ACC112 (cell line): Measurements from ENCODE around the gene PRRT2.

Source experiments
- H2AFZ ChIP-seq: fragments of 200-600 bp; sonication (generic); one replicate; pipeline ENCODE4 v1.6.0; 2017; ENCODE audit warnings: antibody characterized with exemption, low read length; ENCODE audit not compliant: unreplicated experiment
- H3K27ac ChIP-seq: fragments of 200-600 bp; sonication (generic); 2 replicates; pipeline ENCODE4 v1.5.1; 2014; ENCODE audit warnings: low read depth, mild to moderate bottlenecking, antibody characterized with exemption, low read length, moderate library complexity
- H3K27me3 ChIP-seq: fragments of 200-600 bp; sonication (generic); 2 replicates; pipeline ENCODE4 v1.6.1; 2014; ENCODE audit warnings: mild to moderate bottlenecking, antibody characterized with exemption, low read length, moderate library complexity, mixed read lengths; ENCODE audit not compliant: insufficient read depth
- H3K36me3 ChIP-seq: fragments of 200-600 bp; sonication (generic); 2 replicates; pipeline ENCODE4 v1.6.1; 2016; ENCODE audit warnings: mild to moderate bottlenecking, antibody characterized with exemption, low read length, moderate library complexity, mixed read lengths; ENCODE audit not compliant: insufficient read depth
- H3K4me1 ChIP-seq: fragments of 200-600 bp; sonication (generic); one replicate; pipeline ENCODE4 v1.6.1; 2016; ENCODE audit warnings: low read length, mixed read lengths; ENCODE audit not compliant: insufficient read depth, unreplicated experiment, control insufficient read depth
- H3K4me3 ChIP-seq: fragments of 200-600 bp; sonication (generic); 2 replicates; pipeline ENCODE4 v1.5.1; 2014; ENCODE audit warnings: mild to moderate bottlenecking, low read depth, low read length
- H3K79me2 ChIP-seq: fragments of 200-600 bp; sonication (generic); one replicate; pipeline ENCODE4 v1.6.0; 2016; ENCODE audit warnings: low read length; ENCODE audit not compliant: control insufficient read depth, unreplicated experiment, insufficient read depth

PRRT2 gene

GRCh38 chr16:29854520-29855100, 42.6 kb downstream of the PRRT2 start:
- no peak overlapping the region for H2AFZ ChIP-seq
- no peaks in the 10 kb centered on the region for H3K36me3 ChIP-seq
- no peaks in the 10 kb centered on the region for H3K79me2 ChIP-seq
- no peak overlapping the region for H3K4me3 ChIP-seq
- H3K4me1 ChIP-seq = peaks cover 15% of the 10 kb centered on the region
- no peaks in the 10 kb centered on the region for H3K27me3 ChIP-seq
- H3K27ac ChIP-seq = no peak overlapping the region

- Histone ChIP-seq H3K27me3 (no peaks in the 10 kb centered on the region), H3K4me1 (peaks cover 19% of the 10 kb centered on the region), H3K79me2 (peaks cover 9% of the 10 kb centered on the region), H2AFZ (no peak overlapping the region), H3K36me3 (no peaks in the 10 kb centered on the region; the same call in 1 of the 2 replicates), H3K27ac (peak overlapping the region; percentile 36), H3K4me3 (no peak overlapping the region)
Measured at GRCh38 chr16:29857133-29857760, 45.3 kb downstream of the PRRT2 start.

- H3K27ac ChIP-seq = no peak overlapping the region
- peaks cover 19% of the 10 kb centered on the region for H3K4me1 ChIP-seq
- no peaks in the 10 kb centered on the region for H3K27me3 ChIP-seq
- H2AFZ ChIP-seq = no peak overlapping the region
- H3K4me3 ChIP-seq = no peak overlapping the region
- H3K79me2 ChIP-seq = peaks cover 15% of the 10 kb centered on the region
- H3K36me3 ChIP-seq = no peaks in the 10 kb centered on the region; the same call in 1 of the 2 replicates
Measured at GRCh38 chr16:29858149-29858849, 46.3 kb downstream of the PRRT2 start.

DNA sequence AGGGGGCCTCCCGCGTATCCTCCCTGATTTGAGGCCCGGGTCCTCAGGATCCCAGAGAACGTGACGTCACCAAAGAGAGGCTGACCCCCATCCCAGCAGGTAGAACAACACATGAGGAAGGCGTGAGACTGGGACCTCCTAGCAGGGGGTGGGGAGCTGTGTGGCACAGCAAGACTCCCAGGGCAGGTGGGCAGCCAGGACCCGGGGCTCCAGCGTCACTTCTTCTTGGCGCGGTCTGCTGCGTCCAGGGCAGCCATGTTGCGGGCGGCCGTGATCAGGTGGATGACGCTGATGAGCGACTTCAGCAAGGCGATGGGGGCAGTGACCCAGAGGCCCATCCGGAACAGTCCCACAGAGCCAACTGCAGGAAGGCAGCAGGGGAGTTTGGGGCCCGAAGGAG, 47.0 kb downstream of the PRRT2 start:
- Histone ChIP-seq H3K27ac (no peak overlapping the region), H2AFZ (no peak overlapping the region), H3K27me3 (no peaks in the 10 kb centered on the region), H3K36me3 (no peaks in the 10 kb centered on the region; the same call in 1 of the 2 replicates), H3K4me1 (peaks cover 19% of the 10 kb centered on the region), H3K4me3 (no peak overlapping the region), H3K79me2 (peaks cover 15% of the 10 kb centered on the region)

DNA sequence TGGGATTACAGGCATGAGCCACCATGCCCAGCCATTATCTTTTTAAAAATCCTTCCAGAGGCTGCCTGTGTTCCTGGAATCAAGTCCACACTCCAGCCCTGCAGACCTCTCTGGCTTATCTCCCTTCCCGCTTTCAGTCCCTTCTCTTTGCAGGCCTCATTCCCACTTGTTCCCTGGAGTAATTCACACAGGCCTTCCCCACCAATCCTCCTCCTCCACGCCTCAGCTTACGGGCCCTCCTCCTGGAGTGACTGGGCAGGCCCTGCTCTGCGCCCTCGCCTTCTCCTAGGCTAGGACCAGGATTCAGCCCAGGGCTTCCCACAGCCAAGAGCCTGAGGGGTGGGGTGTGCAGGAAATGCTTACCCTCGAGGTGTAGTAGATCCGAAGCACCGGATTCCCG, 48.2 kb downstream of the PRRT2 start:
- Histone ChIP-seq H3K27me3 (no peaks in the 10 kb centered on the region), H3K79me2 (peaks cover 15% of the 10 kb centered on the region), H2AFZ (no peak overlapping the region), H3K4me3 (no peak overlapping the region), H3K4me1 (peaks cover 19% of the 10 kb centered on the region), H3K27ac (no peak overlapping the region), H3K36me3 (no peaks in the 10 kb centered on the region; the same call in 1 of the 2 replicates)

GRCh38 chr16:29862383-29862883, 50.4 kb downstream of the PRRT2 start:
- H3K4me1 ChIP-seq = peaks cover 8% of the 10 kb centered on the region
- no peak overlapping the region for H3K27ac ChIP-seq
- H2AFZ ChIP-seq = peak overlapping the region; percentile 55
- no peaks in the 10 kb centered on the region; the same call in 1 of the 2 replicates for H3K36me3 ChIP-seq
- peak overlapping the region; percentile 86 for H3K4me3 ChIP-seq
- H3K27me3 ChIP-seq = no peaks in the 10 kb centered on the region
- peaks cover 15% of the 10 kb centered on the region for H3K79me2 ChIP-seq

GRCh38 chr16:29862884-29863668, 51.1 kb downstream of the PRRT2 start, which contains the start of gene CDIPT:
TSS of gene CDIPT (minus strand) at chr16:29863226. CDS start at chr16:29862857, 369 bp downstream.
- peaks cover 4% of the 10 kb centered on the region for H3K4me1 ChIP-seq
- H3K4me3 ChIP-seq = peak within 1 kb of the TSS; percentile 86
- peaks cover 15% of the 10 kb centered on the region for H3K79me2 ChIP-seq
- no peaks in the 10 kb centered on the region for H3K27me3 ChIP-seq
- peak within 1 kb of the TSS; percentile 84 for H3K27ac ChIP-seq
- peak within 1 kb of the TSS; percentile 66 for H2AFZ ChIP-seq
- no peaks in the 10 kb centered on the region; the same call in 1 of the 2 replicates for H3K36me3 ChIP-seq

GRCh38 chr16:29863669-29863984, 51.6 kb downstream of the PRRT2 start:
- no peaks in the 10 kb centered on the region; the same call in 1 of the 2 replicates for H3K36me3 ChIP-seq
- no peaks in the 10 kb centered on the region for H3K27me3 ChIP-seq
- H3K27ac ChIP-seq = no peak overlapping the region
- peaks cover 15% of the 10 kb centered on the region for H3K79me2 ChIP-seq
- peaks cover 4% of the 10 kb centered on the region for H3K4me1 ChIP-seq
- H3K4me3 ChIP-seq = peak overlapping the region; percentile 86
- H2AFZ ChIP-seq = peak overlapping the region; percentile 66

GRCh38 chr16:29864205-29864604, 52.2 kb downstream of the PRRT2 start:
- Histone ChIP-seq H3K27ac (no peak overlapping the region), H3K36me3 (no peaks in the 10 kb centered on the region; the same call in 1 of the 2 replicates), H3K27me3 (no peaks in the 10 kb centered on the region), H3K79me2 (peaks cover 15% of the 10 kb centered on the region), H3K4me3 (no peak overlapping the region), H2AFZ (no peak overlapping the region), H3K4me1 (peaks cover 4% of the 10 kb centered on the region)
